ENCODE data around the gene L2HGDH. TPM values are rescaled to one million over a fixed set of nuclear protein-coding genes. Genes with fewer than 3 reads are reported as not detected.

The L2HGDH gene
- total and polyA plus RNA-seq, 2 of the 4 experiments (the other 2 are of a cell fraction), result 3.1 to 3.8 TPM

DNA sequence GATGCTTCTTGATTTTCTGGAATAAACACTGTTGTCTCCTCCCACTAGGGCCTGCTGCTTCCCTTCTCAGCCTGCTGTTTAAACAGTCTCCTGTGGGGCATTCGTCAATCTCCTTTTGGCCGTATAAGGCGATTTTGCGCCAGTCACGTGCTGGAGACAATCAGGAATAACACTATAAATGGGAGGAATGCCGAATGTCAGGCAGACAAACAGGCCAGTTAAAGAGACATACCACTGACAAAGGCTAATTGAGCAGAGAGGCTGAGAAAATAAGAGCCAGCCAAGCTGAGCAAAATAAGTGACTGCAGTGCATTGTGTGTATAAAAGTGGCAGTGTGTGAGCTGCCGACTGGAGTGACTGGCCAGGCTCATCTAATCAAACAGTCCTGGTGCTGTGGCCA, 23.4 kb upstream of the L2HGDH start:
- peak overlapping the region; percentile 79 for H3K27ac ChIP-seq (ENCODE audit: insufficient read depth, low read length)
- H3K18ac ChIP-seq (ENCODE audit: low read depth, low read length), result peak overlapping the region; percentile 54
- peak overlapping the region; percentile 71 for H2BK5ac ChIP-seq (ENCODE audit: low read depth, low read length, poor library complexity, severe bottlenecking)
- peak overlapping the region; percentile 54; the same call in 1 of the 2 replicates for H3K56ac ChIP-seq (ENCODE audit: extremely low read depth, insufficient read depth, low read length)
- no peak overlapping the region; the same call in none of the 2 replicates for H3K4me2 ChIP-seq (ENCODE audit: low read depth, low read length)
- TF ChIP-seq ELK1 (IDR thresholded peaks at IDR 0.05; ENCODE audit: borderline replicate concordance, low read depth, low read length), result no peak
- TF ChIP-seq RCOR1 (IDR thresholded peaks at IDR 0.05; ENCODE audit: insufficient replicate concordance, low read length), result no peak
- TF ChIP-seq RFX5 (IDR thresholded peaks at IDR 0.05; ENCODE audit: low read depth, low read length), result no peak
- TF ChIP-seq BHLHE40 (IDR thresholded peaks at IDR 0.05; ENCODE audit: low read depth, low read length), result peak; percentile 83
- peak; percentile 87 for TF ChIP-seq USF2 (IDR thresholded peaks at IDR 0.05; ENCODE audit: low read depth, low read length)
- peak overlapping the region; percentile 94; the same call in 2 of the 3 replicates for H2BK15ac ChIP-seq (ENCODE audit: low read depth, low read length)
- peak overlapping the region; percentile 84 for H2AK9ac ChIP-seq (replicated peaks; ENCODE audit: low read depth, low read length, poor library complexity)
- 0 out of 2 replicates have a peak overlapping the region, but pooled peaks have one; percentile 36 for H3K9ac ChIP-seq (ENCODE audit: low read depth, low read length)
- H3K27me3 ChIP-seq (ENCODE audit: control insufficient read depth, insufficient read depth, low read length), result no peaks in the 10 kb centered on the region
- no peaks in the 10 kb centered on the region for H3K9me3 ChIP-seq (ENCODE audit: control insufficient read depth, insufficient read depth, low read length)
- in situ Hi-C loops (cut with MboI; ENCODE audit: low sequenced_read_pairs), result no loop called here
- dilution Hi-C loops (cut with HindIII; ENCODE audit: low sequenced_read_pairs, unreplicated experiment), result no loop called here
- H3K4ac ChIP-seq (ENCODE audit: low read depth, low read length), result peak overlapping the region; percentile 97
- H3K4me3 ChIP-seq (ENCODE audit: insufficient read depth, low read depth, low read length), result no peak overlapping the region
- H4K20me1 ChIP-seq (ENCODE audit: insufficient read depth, low read length), result no peaks in the 10 kb centered on the region
- POLR2A ChIA-PET (ENCODE audit: unreplicated experiment), result interaction anchor here (1.2 kb wide), 1 partner anchor 9 kb away, joined by 9 read pairs; no protein-coding TSS in a partner anchor
- intact Hi-C loops (cut with micrococcal nuclease), result no loop called here
- peak overlapping the region; percentile 82 for H4K91ac ChIP-seq (ENCODE audit: insufficient read depth, low read depth, low read length)
- H2AFZ ChIP-seq (replicated peaks; ENCODE audit: low read length, poor library complexity), result peak overlapping the region; percentile 82
- CTCF ChIA-PET, result interaction anchor here (0.7 to 2.1 kb wide), 3 partner anchors 14 to 196 kb away, joined by 3 to 8 read pairs (median 5); no protein-coding TSS in a partner anchor
- peak overlapping the region in 1 of 2 experiments; percentile 85; a peak in 2 of 4 replicates for H4K8ac ChIP-seq (ENCODE audit: low read depth in 2 of 2, low read length in 2 of 2)
- WGBS, 2 experiments (ENCODE audit: extremely low coverage in 2 of 2, insufficient read length in 1 of 2), result 18% methylated on average over 6 of the region's 7 CpGs; no CpG with 5 or more reads in 1 of the 2 experiments
- peak; percentile 58 for ATAC-seq (ENCODE audit: low read depth)
- peak overlapping the region; percentile 62 for H2AK5ac ChIP-seq (ENCODE audit: low read depth, low read length)
- peak; percentile 72 for DNase-seq
- H3K4me1 ChIP-seq (ENCODE audit: control insufficient read depth, insufficient read depth, low read length), result peaks cover 14% of the 10 kb centered on the region
- no peaks in the 10 kb centered on the region for H3K36me3 ChIP-seq (ENCODE audit: control insufficient read depth, insufficient read depth, low read length)
- H3K79me1 ChIP-seq (ENCODE audit: low read depth in 1 of 2, low read length in 2 of 2), result peaks cover 0 to 12% of the 10 kb centered on the region in 2 experiments; a peak in 2 of 4 replicates
- H2BK20ac ChIP-seq (ENCODE audit: low read depth, low read length), result peak overlapping the region; percentile 93
- peaks cover 10% of the 10 kb centered on the region for H3K9me1 ChIP-seq (ENCODE audit: insufficient read depth, low read length)
- H3K23ac ChIP-seq (ENCODE audit: low read depth, low read length), result peak overlapping the region; percentile 92
- H2BK120ac ChIP-seq (ENCODE audit: low read depth, low read length), result peak overlapping the region; percentile 87
- H3K14ac ChIP-seq (replicated peaks; ENCODE audit: low read depth, low read length), result peak overlapping the region; percentile 86
- no TSS peak for BruUV-seq (replicated peaks)
- peak overlapping the region; percentile 28; the same call in 1 of the 2 replicates for H4K5ac ChIP-seq (ENCODE audit: low read depth, low read length)

All from IMR-90 (cell line).